NCI-H345 treated with DMSO at 0.1 percent for 48 hours (cell line): ENCODE data around the gene PKDCC.
"Not testable (repeated sequence)": the region's sequence is repeated elsewhere in the genome, so short reads cannot be mapped to it uniquely, and the experiment has no call there.

ENCODE experiments used
- DNase-seq: peaks from one replicate; lab custom pipeline; 2025; ENCODE audit not compliant: unreplicated experiment; lab: John Stamatoyannopoulos, UW

The PKDCC gene

GRCh38 chr2:42063431-42064171, 15.8 kb downstream of the PKDCC start:
- no peak for DNase-seq

DNA sequence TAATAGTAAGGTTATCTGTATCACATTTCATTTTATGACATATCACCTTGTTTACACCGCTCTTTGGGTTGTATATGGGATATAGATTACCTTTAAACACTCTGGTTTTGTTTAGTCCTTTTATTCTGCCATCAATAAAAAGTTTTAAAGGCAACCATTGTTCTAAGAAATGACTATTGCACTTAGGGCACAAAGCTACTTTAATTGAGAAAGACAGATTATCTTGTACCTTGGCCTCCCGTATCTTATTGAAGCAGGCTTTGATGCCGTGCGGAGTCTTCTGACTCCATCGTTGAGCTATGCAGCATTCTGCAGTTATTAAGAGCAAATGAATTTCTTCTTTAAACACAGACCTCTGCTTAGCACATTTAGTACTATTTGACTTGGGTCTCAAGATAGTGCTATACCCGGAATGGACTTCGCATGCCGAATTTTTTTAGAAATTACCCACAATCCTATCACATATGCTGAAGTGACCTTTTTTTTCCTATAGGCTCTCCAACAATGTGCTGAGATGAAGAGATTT, 16.7 kb downstream of the PKDCC start:
- DNase-seq = no peak

GRCh38 chr2:42065753-42066152, 17.9 kb downstream of the PKDCC start:
- DNase-seq = not testable (repeated sequence)

GRCh38 chr2:42067001-42067400, 19.2 kb downstream of the PKDCC start:
- not testable (repeated sequence) for DNase-seq

- no peak for DNase-seq
These were observed 19.7 kb downstream of the PKDCC start for GRCh38 chr2:42067521-42067920.

GRCh38 chr2:42068571-42069178, 20.9 kb downstream of the PKDCC start:
- DNase-seq = no peak

- DNase-seq = no peak
These were observed 21.7 kb downstream of the PKDCC start for GRCh38 chr2:42069568-42069967.

- no peak for DNase-seq
These were observed 24.0 kb downstream of the PKDCC start for GRCh38 chr2:42071791-42072190.

GRCh38 chr2:42072349-42073118, 24.7 kb downstream of the PKDCC start:
- DNase-seq = no peak

DNA sequence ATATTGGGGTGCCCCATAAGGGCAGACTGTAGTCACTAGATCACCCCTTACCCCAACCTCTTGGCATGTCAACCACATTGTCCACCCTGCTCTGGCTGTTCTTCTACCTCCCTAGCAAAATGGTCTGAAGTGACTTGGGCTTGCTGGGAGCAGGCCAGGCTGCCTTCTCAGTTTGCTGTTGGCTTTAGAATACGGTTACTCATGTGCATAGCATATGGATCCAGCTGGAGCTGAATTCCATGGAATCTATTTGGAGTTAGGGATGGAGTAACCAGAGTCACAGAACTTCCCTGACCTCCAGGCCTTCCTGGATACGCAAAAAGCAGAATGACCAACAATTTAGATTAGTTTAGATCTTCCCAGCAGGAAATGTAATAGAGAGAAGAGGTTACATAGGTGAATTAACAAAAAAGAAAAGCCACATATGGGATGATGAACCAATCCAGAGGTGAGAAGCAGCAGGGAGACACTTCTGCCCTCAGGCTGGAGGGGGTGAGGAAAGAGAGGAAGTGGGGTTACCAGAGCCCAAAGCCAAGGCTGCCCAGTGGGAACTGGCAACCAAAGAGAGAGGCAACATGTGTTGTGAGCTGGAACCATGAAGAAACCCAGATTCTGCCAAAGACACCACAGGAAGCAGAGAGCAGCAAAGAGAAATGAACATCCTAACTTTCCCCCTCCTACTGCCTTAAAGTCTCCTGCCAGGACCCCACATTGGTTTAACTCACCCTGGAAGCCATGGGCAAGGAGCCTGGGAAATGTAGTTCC, 26.1 kb downstream of the PKDCC start:
- no peak for DNase-seq

DNA sequence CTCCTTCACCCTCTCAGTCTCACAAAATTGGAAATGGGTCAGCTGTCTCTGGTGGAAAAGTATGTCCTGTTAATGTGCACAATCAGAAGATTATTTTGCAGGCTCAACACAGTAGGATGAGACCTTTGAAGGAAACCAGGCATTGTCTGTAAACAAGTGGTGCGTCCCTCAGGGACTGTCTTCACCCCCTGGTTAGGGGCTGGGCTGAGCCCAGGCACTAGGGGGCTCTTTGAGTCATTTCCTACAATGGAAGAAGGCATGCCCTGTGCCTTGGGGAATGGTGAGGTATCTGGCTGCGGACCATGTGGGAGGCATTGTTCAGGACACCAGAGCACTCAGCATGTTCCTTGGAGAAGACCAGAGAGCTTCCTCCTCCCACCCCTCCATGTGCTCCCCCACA, 26.8 kb downstream of the PKDCC start:
- no peak for DNase-seq

GRCh38 chr2:42076357-42077225, 28.8 kb downstream of the PKDCC start:
- DNase-seq = no peak

- no peak for DNase-seq
These were observed 29.5 kb downstream of the PKDCC start for GRCh38 chr2:42077343-42077742.

- no peak for DNase-seq
These were observed 32.0 kb downstream of the PKDCC start for GRCh38 chr2:42079737-42080287.

GRCh38 chr2:42081151-42081550, 33.3 kb downstream of the PKDCC start:
- not testable (repeated sequence) for DNase-seq

- no peak for DNase-seq
These were observed 34.2 kb downstream of the PKDCC start for GRCh38 chr2:42082016-42082415.

DNA sequence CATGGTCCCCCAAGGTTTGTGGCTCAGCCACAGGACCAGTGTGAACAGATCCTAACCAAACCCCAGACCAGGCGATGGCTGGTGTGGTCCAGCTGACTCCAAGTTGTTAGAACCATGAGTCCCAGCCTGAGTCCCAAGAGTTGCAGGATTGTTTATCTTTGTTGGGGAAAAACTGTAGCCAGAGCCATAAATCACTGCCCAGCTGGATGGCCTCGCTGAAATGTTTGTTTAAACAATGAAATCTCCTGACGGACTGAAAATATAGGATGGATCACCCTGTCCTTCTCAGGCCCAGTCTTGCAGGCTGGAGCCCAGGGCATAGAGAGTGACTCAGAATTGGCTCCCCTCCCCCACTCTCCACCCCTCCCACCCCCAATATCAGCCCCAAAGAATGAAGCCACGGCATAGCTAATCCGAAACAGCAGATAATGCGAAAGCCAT, 36.4 kb downstream of the PKDCC start:
- DNase-seq = no peak

DNA sequence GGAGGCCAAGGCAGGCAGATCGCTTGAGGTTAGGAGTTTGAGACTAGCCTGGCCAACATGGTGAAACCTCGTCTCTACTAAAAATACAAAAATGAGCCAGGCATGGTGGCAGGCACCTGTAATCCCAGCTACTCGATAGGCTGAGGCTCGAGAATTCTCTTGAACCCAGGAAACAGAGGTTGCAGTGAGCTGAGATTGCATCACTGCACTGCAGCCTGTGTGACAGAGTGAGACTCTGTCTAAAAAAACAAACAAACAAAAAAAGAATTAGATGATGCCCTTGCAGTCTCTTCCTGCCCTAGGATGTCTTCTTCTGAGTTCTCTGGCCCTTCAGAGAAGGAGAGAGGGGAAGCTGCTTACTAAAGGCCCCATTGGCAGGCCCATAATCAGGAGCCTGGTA, 37.2 kb downstream of the PKDCC start:
- not testable (repeated sequence) for DNase-seq

DNA sequence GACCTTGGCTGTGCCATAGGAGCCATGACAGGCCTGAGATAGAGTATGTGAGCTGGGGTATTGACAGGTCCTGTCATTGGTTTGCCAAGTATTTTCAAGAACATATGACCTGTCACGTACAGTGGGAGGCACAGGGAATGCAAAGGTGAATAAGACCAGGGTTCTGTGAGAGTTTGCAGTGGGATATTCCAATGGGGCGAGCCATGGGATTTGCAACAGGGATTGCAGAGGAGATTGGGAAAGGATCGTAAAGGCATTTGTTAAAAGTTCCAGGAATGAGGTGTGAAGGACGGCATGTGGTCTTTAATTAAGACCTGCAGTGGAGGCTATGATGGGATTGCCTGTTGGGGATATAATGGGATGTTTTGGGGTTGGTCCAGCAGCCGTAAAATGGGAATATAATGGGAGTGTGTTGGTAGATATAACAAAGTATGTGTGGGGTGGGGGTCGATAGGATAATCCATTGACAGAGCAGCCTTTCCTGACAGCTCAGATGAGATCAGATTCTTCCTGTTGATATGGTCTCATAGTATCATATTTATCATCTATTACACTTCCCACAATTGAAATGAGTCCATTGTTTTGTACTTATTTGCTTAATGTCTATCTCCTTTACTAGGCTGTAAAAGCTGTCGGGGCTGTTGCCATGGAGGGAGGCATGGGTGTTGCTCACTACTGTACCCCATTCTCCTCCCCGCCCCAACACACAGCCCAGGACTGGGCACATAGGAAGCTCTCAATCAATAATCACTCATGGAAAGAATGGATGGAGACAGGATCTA, 38.1 kb downstream of the PKDCC start:
- DNase-seq = no peak
